ENCODE results near the gene ARL16.

- TF ChIP-seq CTCF (conservative IDR thresholded peaks at IDR 0.05; ENCODE audit: low read depth in 2 of 2) (no peak), EZH2 (IDR thresholded peaks at IDR 0.05; ENCODE audit: low read depth, unreplicated experiment) (no peak), STAT1 (IDR thresholded peaks at IDR 0.05; ENCODE audit: unreplicated experiment) (no peak), CREB1 (CRISPR knock-in tag; IDR thresholded peaks at IDR 0.05; ENCODE audit: low read depth) (no peak), REST (IDR thresholded peaks at IDR 0.05; ENCODE audit: unreplicated experiment) (no peak)
Observed at GRCh38 chr17:81685108-81685507, 1.5 kb upstream of the ARL16 start.

All from GM23338 (cell line).